HEK293 (cell line): ENCODE measurements around the gene KLHL8.

Experiments used
- CTCF ChIA-PET: fragments of 350-600 bp; formaldehyde crosslinking; extraction: SDS; loops from one replicate; lab custom pipeline; 2021; ENCODE audit warnings: antibody characterized with exemption; lab: Yijun Ruan, JAX
- POLR2A ChIA-PET: fragments of 300-600 bp; formaldehyde crosslinking; extraction: SDS; loops from one replicate; lab custom pipeline; 2020; ENCODE audit warnings: antibody characterized with exemption, inconsistent platforms; lab: Yijun Ruan, JAX
- H3K27ac ChIP-seq: fragments of 200-500 bp; sonication (Bioruptor generic); 2 replicates; pipeline ENCODE4 v1.5.1; 2014; ENCODE audit warnings: low read depth, low read length, control low read depth, inconsistent platforms; ENCODE audit errors: extremely low read depth
- H3K36me3 ChIP-seq, 2 experiments: fragments of 200-500 bp in 1 of 2; sonication (Bioruptor generic) in 1 of 2; 1 replicate in 1 of 2; 2 replicates in 1 of 2; pipeline ENCODE4 v1.5.1; 2014 to 2017; ENCODE audit warnings: inconsistent platforms in 2 of 2, low read length in 2 of 2; ENCODE audit not compliant: control insufficient read depth in 2 of 2, insufficient read depth in 1 of 2
- H3K4me1 ChIP-seq: fragments of 200-500 bp; sonication (Bioruptor generic); 2 replicates; pipeline ENCODE4 v1.5.1; 2014; ENCODE audit warnings: mild to moderate bottlenecking, low read length, inconsistent platforms; ENCODE audit not compliant: control insufficient read depth, insufficient read depth
- H3K4me3 ChIP-seq: 2 replicates; pipeline ENCODE4 v1.5.1; 2011; ENCODE audit warnings: low read depth, mild to moderate bottlenecking, control low read depth, low read length, moderate library complexity
- H3K9me3 ChIP-seq: fragments of 200-500 bp; sonication (Bioruptor generic); 2 replicates; pipeline ENCODE4 v1.5.1; 2014; ENCODE audit warnings: low read depth, low read length, inconsistent platforms; ENCODE audit not compliant: control insufficient read depth, insufficient read depth
- BCL11B ChIP-seq: fragments of 450-650 bp; formaldehyde crosslinking; IDR thresholded peaks from 2 replicates; pipeline ENCODE4 v1.5.1; 2016; ENCODE audit warnings: low read depth, missing biosample characterization, missing genetic modification characterization
- KLF10 ChIP-seq: fragments of 450-650 bp; IDR thresholded peaks from 2 replicates; pipeline ENCODE4 v1.5.1; 2018; ENCODE audit warnings: missing biosample characterization, mild to moderate bottlenecking, missing genetic modification characterization
- PRDM10 ChIP-seq: fragments of 450-650 bp; formaldehyde crosslinking; IDR thresholded peaks from 2 replicates; pipeline ENCODE4 v1.5.1; 2016; ENCODE audit warnings: missing biosample characterization, missing genetic modification characterization
- SCRT2 ChIP-seq: fragments of 450-650 bp; formaldehyde crosslinking; IDR thresholded peaks from 2 replicates; pipeline ENCODE4 v1.5.1; 2016; ENCODE audit warnings: missing biosample characterization, missing genetic modification characterization
- ZBTB49 ChIP-seq: fragments of 450-650 bp; formaldehyde crosslinking; IDR thresholded peaks from 2 replicates; pipeline ENCODE4 v1.5.1; 2016; ENCODE audit warnings: missing biosample characterization, missing genetic modification characterization, low read depth
- ZNF121 ChIP-seq: fragments of 450-650 bp; formaldehyde crosslinking; IDR thresholded peaks from 2 replicates; pipeline ENCODE4 v1.5.1; 2016; ENCODE audit warnings: missing biosample characterization, missing genetic modification characterization
- ZNF157 ChIP-seq: fragments of 450-650 bp; formaldehyde crosslinking; IDR thresholded peaks from 2 replicates; pipeline ENCODE4 v1.5.1; 2016; ENCODE audit warnings: missing biosample characterization, missing genetic modification characterization
- ZNF169 ChIP-seq: fragments of 450-650 bp; formaldehyde crosslinking; IDR thresholded peaks from 2 replicates; pipeline ENCODE4 v1.5.1; 2016; ENCODE audit warnings: missing biosample characterization, missing genetic modification characterization
- ZNF239 ChIP-seq: fragments of 450-650 bp; formaldehyde crosslinking; IDR thresholded peaks from 2 replicates; pipeline ENCODE4 v1.5.1; 2016; ENCODE audit warnings: missing biosample characterization, missing genetic modification characterization
- ZNF341 ChIP-seq: fragments of 450-650 bp; formaldehyde crosslinking; IDR thresholded peaks from 2 replicates; pipeline ENCODE4; 2016; ENCODE audit warnings: low read depth, missing biosample characterization, missing genetic modification characterization
- ZNF354C ChIP-seq: fragments of 450-650 bp; formaldehyde crosslinking; IDR thresholded peaks from 2 replicates; pipeline ENCODE4 v1.5.1; 2016; ENCODE audit warnings: missing biosample characterization, missing genetic modification characterization, low read depth, borderline replicate concordance
- ZNF362 ChIP-seq: fragments of 450-650 bp; formaldehyde crosslinking; IDR thresholded peaks from 2 replicates; pipeline ENCODE4 v1.5.1; 2016; ENCODE audit warnings: missing biosample characterization, missing genetic modification characterization
- ZNF37A ChIP-seq: fragments of 450-650 bp; IDR thresholded peaks from 2 replicates; pipeline ENCODE4 v1.5.1; 2018; ENCODE audit warnings: missing biosample characterization, missing genetic modification characterization
- ZNF394 ChIP-seq: fragments of 450-650 bp; formaldehyde crosslinking; IDR thresholded peaks from 2 replicates; pipeline ENCODE4 v1.5.1; 2016; ENCODE audit warnings: missing biosample characterization, missing genetic modification characterization, mild to moderate bottlenecking, moderate library complexity, borderline replicate concordance
- ZNF398 ChIP-seq: fragments of 450-650 bp; formaldehyde crosslinking; IDR thresholded peaks from 2 replicates; pipeline ENCODE4 v1.5.1; 2017; ENCODE audit warnings: missing biosample characterization, missing genetic modification characterization
- ZNF530 ChIP-seq: fragments of 450-650 bp; formaldehyde crosslinking; IDR thresholded peaks from 2 replicates; pipeline ENCODE4 v1.5.1; 2016; ENCODE audit warnings: low read depth, missing biosample characterization, missing genetic modification characterization
- ZNF692 ChIP-seq: fragments of 450-650 bp; formaldehyde crosslinking; IDR thresholded peaks from 2 replicates; pipeline ENCODE4 v1.5.1; 2016; ENCODE audit warnings: missing biosample characterization, missing genetic modification characterization

KLHL8 gene

GRCh38 chr4:87196146-87196545 lies 24.3 kb downstream of the KLHL8 start (continued):
- TF ChIP-seq ZBTB49 (tag by site-specific recombination), result no peak
- no peak for TF ChIP-seq ZNF239
- TF ChIP-seq ZNF341, result no peak
- TF ChIP-seq ZNF157 (tag by site-specific recombination), result no peak

- no peaks in the 10 kb centered on the region for H3K9me3 ChIP-seq
- no peak overlapping the region for H3K27ac ChIP-seq
- TF ChIP-seq ZNF354C, result no peak
- peak; percentile 58; the same call in 1 of the 2 replicates for TF ChIP-seq ZNF692
- TF ChIP-seq ZNF121 (tag by site-specific recombination), result peak; percentile 83
- TF ChIP-seq ZNF398, result peak; percentile 44; the same call in 1 of the 2 replicates
- no peak for TF ChIP-seq ZNF37A (tag by site-specific recombination)
- TF ChIP-seq ZNF394 (tag by site-specific recombination), result no peak
- no peak for TF ChIP-seq KLF10 (tag by site-specific recombination)
- no peak for TF ChIP-seq BCL11B (tag by site-specific recombination)
- no peak for TF ChIP-seq ZNF362 (tag by site-specific recombination)
- ChIA-PET CTCF (no interaction called here), POLR2A (no interaction called here)
- H3K36me3 ChIP-seq, result no peaks in the 10 kb centered on the region
- H3K4me1 ChIP-seq, result peaks cover 5% of the 10 kb centered on the region; the same call in 1 of the 2 replicates
- no peak overlapping the region for H3K4me3 ChIP-seq
These were observed 26.3 kb downstream of the KLHL8 start for GRCh38 chr4:87193958-87194675.

- Histone ChIP-seq H3K36me3 (no peaks in the 10 kb centered on the region), H3K4me1 (peaks cover 4% of the 10 kb centered on the region; the same call in 1 of the 2 replicates), H3K9me3 (no peaks in the 10 kb centered on the region), H3K4me3 (no peak overlapping the region), H3K27ac (no peak overlapping the region)
- ChIA-PET CTCF (interaction anchor here (1.4 kb wide), 1 partner anchor 42 kb away, joined by 3 read pairs; no protein-coding TSS in a partner anchor), POLR2A (no interaction called here)
- no peak for TF ChIP-seq ZNF169 (tag by site-specific recombination)
- no peak for TF ChIP-seq ZNF530
- TF ChIP-seq PRDM10 (tag by site-specific recombination), result peak; percentile 69; the same call in 1 of the 2 replicates
- peak; percentile 36; the same call in 1 of the 2 replicates for TF ChIP-seq SCRT2 (tag by site-specific recombination)
These were observed 28.1 kb downstream of the KLHL8 start for GRCh38 chr4:87192145-87192919.
